H9 (cell line): Measurements from ENCODE around the gene PPARA. TPM values are rescaled to one million over a fixed set of nuclear protein-coding genes. Genes with fewer than 3 reads are reported as not detected.

Experiments
- DNase-seq: peaks from one replicate; pipeline ENCODE4 v3.0.0-alpha.2; 2017
- H2AFZ ChIP-seq: one replicate; pipeline ENCODE4 v1.6.1; 2013; ENCODE audit warnings: mild to moderate bottlenecking, low read length, control low read depth, moderate library complexity
- H2AK5ac ChIP-seq: 2 replicates; pipeline ENCODE4 v1.6.1; 2013; ENCODE audit warnings: low read length, control low read depth, mixed read lengths; ENCODE audit not compliant: insufficient read length
- H2BK120ac ChIP-seq: one replicate; pipeline ENCODE4 v1.6.1; 2013; ENCODE audit warnings: low read depth, mild to moderate bottlenecking, low read length, control low read depth, inconsistent platforms; ENCODE audit not compliant: poor library complexity, severe bottlenecking
- H2BK12ac ChIP-seq: 2 replicates; pipeline ENCODE4 v1.6.1; 2013; ENCODE audit warnings: low read length, control low read depth, mixed read lengths, low read depth; ENCODE audit not compliant: insufficient read length
- H2BK15ac ChIP-seq: 2 replicates; pipeline ENCODE4 v1.6.1; 2013; ENCODE audit warnings: low read depth, low read length, control low read depth
- H2BK20ac ChIP-seq: one replicate; pipeline ENCODE4 v1.6.1; 2013; ENCODE audit warnings: low read depth, mild to moderate bottlenecking, low read length, control low read depth, inconsistent platforms; ENCODE audit not compliant: poor library complexity, severe bottlenecking
- H2BK5ac ChIP-seq: 2 replicates; pipeline ENCODE4 v1.6.1; 2013; ENCODE audit warnings: low read length, control low read depth, mixed read lengths; ENCODE audit not compliant: insufficient read length
- H3K14ac ChIP-seq: 2 replicates; pipeline ENCODE4 v1.6.1; 2013; ENCODE audit warnings: low read length, control low read depth; ENCODE audit not compliant: insufficient read depth
- H3K18ac ChIP-seq: 2 replicates; pipeline ENCODE4 v1.6.1; 2013; ENCODE audit warnings: low read depth, mild to moderate bottlenecking, mixed read lengths, low read length, control low read depth; ENCODE audit not compliant: insufficient read length
- H3K23ac ChIP-seq: 2 replicates; pipeline ENCODE4 v1.6.1; 2013; ENCODE audit warnings: low read length, control low read depth, mixed read lengths, low read depth; ENCODE audit not compliant: insufficient read length
- H3K23me2 ChIP-seq: 2 replicates; pipeline ENCODE4 v1.6.1; 2013; ENCODE audit warnings: low read depth, mild to moderate bottlenecking, mixed read lengths, low read length, control low read depth; ENCODE audit not compliant: insufficient read length, poor library complexity, severe bottlenecking
- H3K27ac ChIP-seq: 2 replicates; pipeline ENCODE4 v1.5.1; 2013; ENCODE audit warnings: low read length, control low read depth, mixed read lengths, low read depth; ENCODE audit not compliant: insufficient read length
- H3K27me3 ChIP-seq: 2 replicates; pipeline ENCODE4 v1.6.1; 2013; ENCODE audit warnings: low read length, control low read depth, inconsistent platforms; ENCODE audit not compliant: insufficient read depth
- H3K4ac ChIP-seq: 2 replicates; pipeline ENCODE4 v1.6.1; 2013; ENCODE audit warnings: low read depth, mild to moderate bottlenecking, control low read depth, inconsistent platforms, low read length, moderate library complexity
- H3K4me1 ChIP-seq: 2 replicates; pipeline ENCODE4 v1.6.1; 2013; ENCODE audit warnings: low read length, control low read depth, inconsistent platforms; ENCODE audit not compliant: insufficient read depth
- H3K4me2 ChIP-seq: 2 replicates; pipeline ENCODE4 v1.6.1; 2013; ENCODE audit warnings: low read length, control low read depth, mixed read lengths; ENCODE audit not compliant: insufficient read length, insufficient read depth
- H3K56ac ChIP-seq: 2 replicates; pipeline ENCODE4 v1.6.1; 2013; ENCODE audit warnings: low read depth, mild to moderate bottlenecking, mixed read lengths, low read length, control low read depth; ENCODE audit not compliant: insufficient read length
- H3K79me1 ChIP-seq: 2 replicates; pipeline ENCODE4 v1.6.1; 2013; ENCODE audit warnings: low read depth, mild to moderate bottlenecking, moderate library complexity, low read length, control low read depth, inconsistent platforms; ENCODE audit not compliant: insufficient read depth, poor library complexity, severe bottlenecking
- H3K79me2 ChIP-seq: 2 replicates; pipeline ENCODE4 v1.6.1; 2013; ENCODE audit warnings: low read length, control low read depth, inconsistent platforms; ENCODE audit not compliant: insufficient read depth
- H3K9ac ChIP-seq: 2 replicates; pipeline ENCODE4 v1.6.1; 2013; ENCODE audit warnings: low read length, control low read depth, mixed read lengths; ENCODE audit not compliant: insufficient read length; ENCODE audit errors: extremely low read depth
- H3K9me3 ChIP-seq: one replicate; pipeline ENCODE4 v1.6.1; 2013; ENCODE audit warnings: low read depth, low read length, inconsistent platforms; ENCODE audit not compliant: control insufficient read depth
- H3T11ph ChIP-seq: one replicate; pipeline ENCODE4 v1.6.1; 2013; ENCODE audit warnings: mild to moderate bottlenecking, low read length, control low read depth, inconsistent platforms
- H4K20me1 ChIP-seq: one replicate; pipeline ENCODE4 v1.6.1; 2013; ENCODE audit not compliant: control insufficient read depth, insufficient read length, insufficient read depth
- H4K5ac ChIP-seq: 2 replicates; pipeline ENCODE4 v1.6.1; 2013; ENCODE audit warnings: low read depth, mild to moderate bottlenecking, mixed read lengths, low read length, control low read depth; ENCODE audit not compliant: insufficient read length
- H4K8ac ChIP-seq: replicated peaks from 2 replicates; pipeline ENCODE4 v1.6.1; 2013; ENCODE audit warnings: low read length, control low read depth, mixed read lengths, low read depth; ENCODE audit not compliant: insufficient read length
- H4K91ac ChIP-seq: 2 replicates; pipeline ENCODE4 v1.6.1; 2013; ENCODE audit warnings: low read depth, mild to moderate bottlenecking, moderate library complexity, mixed read lengths, low read length, control low read depth; ENCODE audit not compliant: insufficient read length
- H3K27ac Mint-ChIP-seq, 3 experiments: 2 replicates in 2 of 3; 3 replicates in 1 of 3; pipeline ENCODE4 v1.8.0; 2020 to 2021; ENCODE audit warnings: mixed read lengths in 3 of 3, mild to moderate bottlenecking in 1 of 3, moderate library complexity in 1 of 3
- H3K27me3 Mint-ChIP-seq: 2 replicates; pipeline ENCODE4 v1.8.0; 2021; ENCODE audit warnings: low read depth, mild to moderate bottlenecking, moderate library complexity, mixed read lengths
- H3K36me3 Mint-ChIP-seq, 3 experiments: 2 replicates in 2 of 3; 3 replicates in 1 of 3; pipeline ENCODE4 v1.8.0; 2020 to 2021; ENCODE audit warnings: low read depth in 3 of 3, mixed read lengths in 3 of 3; ENCODE audit not compliant: insufficient read depth in 1 of 3
- H3K4me1 Mint-ChIP-seq, 2 experiments: 2 replicates each; pipeline ENCODE4 v1.8.0; 2020; ENCODE audit warnings: mixed read lengths in 2 of 2
- H3K4me3 Mint-ChIP-seq, 2 experiments: 2 replicates in 1 of 2; 3 replicates in 1 of 2; pipeline ENCODE4 v1.8.0; 2020 to 2021; ENCODE audit warnings: mild to moderate bottlenecking in 2 of 2, mixed read lengths in 2 of 2, moderate library complexity in 1 of 2
- H3K9me3 Mint-ChIP-seq, 2 experiments: 2 replicates in 1 of 2; 3 replicates in 1 of 2; pipeline ENCODE4 v1.8.0; 2020; ENCODE audit warnings: mild to moderate bottlenecking in 2 of 2, mixed read lengths in 2 of 2, moderate library complexity in 1 of 2
- WGBS: extraction: QIAGEN DNeasy Blood & Tissue Kit; methylation state at CpG from one replicate; pipeline ENCODE4 v1.1.7; 2013; ENCODE audit warnings: missing lambda C conversion rate, low lambda C conversion rate, mixed read lengths; ENCODE audit not compliant: insufficient read length; ENCODE audit errors: extremely low coverage; 5-methylcytosine and 5-hydroxymethylcytosine counted together
- total RNA-seq: library from RNA; stranded (reverse); gene quantifications from 2 replicates; pipeline ENCODE4 v1.2.1, GENCODE V29; 2021
- TF ChIP-seq, protein P1 (sequence below): fragments of 200-600 bp; sonication (generic); conservative IDR thresholded peaks from 3 replicates; pipeline ENCODE4 v1.8.0; 2021; ENCODE audit warnings: antibody characterized with exemption, mild to moderate bottlenecking

PPARA gene
- total RNA-seq, 1 experiment from 2014 or later = 7.3 TPM

GRCh38 chr22:46158283-46158682 is 8.0 kb downstream of the PPARA start:
- Histone ChIP-seq H2AK5ac (no peak overlapping the region), H3K4me2 (no peak overlapping the region), H3K23ac (no peak overlapping the region), H3K27me3 (no peaks in the 10 kb centered on the region), H4K8ac (no peak overlapping the region), H2BK5ac (no peak overlapping the region), H3K56ac (no peak overlapping the region), H3K79me1 (no peaks in the 10 kb centered on the region), H3K9ac (no peak overlapping the region), H2BK20ac (no peak overlapping the region), H3T11ph (no peak overlapping the region), H4K5ac (no peak overlapping the region), H3K4ac (no peak overlapping the region), H4K91ac (no peak overlapping the region), H3K23me2 (no peaks in the 10 kb centered on the region), H2BK15ac (no peak overlapping the region), H2BK12ac (no peak overlapping the region), H3K18ac (no peak overlapping the region), H3K4me1 (no peaks in the 10 kb centered on the region), H2BK120ac (no peak overlapping the region), H3K14ac (no peak overlapping the region), H3K79me2 (no peaks in the 10 kb centered on the region), H4K20me1 (no peaks in the 10 kb centered on the region), H3K27ac (no peak overlapping the region), H2AFZ (no peak overlapping the region), H3K9me3 (no peaks in the 10 kb centered on the region)
- Mint-ChIP-seq H3K27ac (no peak overlapping the region), H3K27me3 (peaks cover 4% of the 10 kb centered on the region; the same call in 1 of the 2 replicates), H3K4me3 (no peak overlapping the region), H3K36me3 (peaks cover 0 to 2% (median 0%) of the 10 kb centered on the region in 3 experiments; a peak in 3 of 7 replicates), H3K9me3 (no peaks in the 10 kb centered on the region), H3K4me1 (peaks cover 3% of the 10 kb centered on the region in 2 experiments; a peak in 3 of 4 replicates)
- no peak for DNase-seq
- TF ChIP-seq, protein P1, sequence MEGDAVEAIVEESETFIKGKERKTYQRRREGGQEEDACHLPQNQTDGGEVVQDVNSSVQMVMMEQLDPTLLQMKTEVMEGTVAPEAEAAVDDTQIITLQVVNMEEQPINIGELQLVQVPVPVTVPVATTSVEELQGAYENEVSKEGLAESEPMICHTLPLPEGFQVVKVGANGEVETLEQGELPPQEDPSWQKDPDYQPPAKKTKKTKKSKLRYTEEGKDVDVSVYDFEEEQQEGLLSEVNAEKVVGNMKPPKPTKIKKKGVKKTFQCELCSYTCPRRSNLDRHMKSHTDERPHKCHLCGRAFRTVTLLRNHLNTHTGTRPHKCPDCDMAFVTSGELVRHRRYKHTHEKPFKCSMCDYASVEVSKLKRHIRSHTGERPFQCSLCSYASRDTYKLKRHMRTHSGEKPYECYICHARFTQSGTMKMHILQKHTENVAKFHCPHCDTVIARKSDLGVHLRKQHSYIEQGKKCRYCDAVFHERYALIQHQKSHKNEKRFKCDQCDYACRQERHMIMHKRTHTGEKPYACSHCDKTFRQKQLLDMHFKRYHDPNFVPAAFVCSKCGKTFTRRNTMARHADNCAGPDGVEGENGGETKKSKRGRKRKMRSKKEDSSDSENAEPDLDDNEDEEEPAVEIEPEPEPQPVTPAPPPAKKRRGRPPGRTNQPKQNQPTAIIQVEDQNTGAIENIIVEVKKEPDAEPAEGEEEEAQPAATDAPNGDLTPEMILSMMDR = no peak
- WGBS = no CpG with 5 or more reads among the region's 7 CpGs
